ENCODE results near the gene IL17C. TPM values are rescaled to one million over a fixed set of nuclear protein-coding genes. Genes with fewer than 3 reads are reported as not detected.

The IL17C gene
- total and polyA plus RNA-seq, 10 of the 15 experiments (the other 5 are each of a cell fraction or from before 2014, with no cell fraction given), result not detected

DNA sequence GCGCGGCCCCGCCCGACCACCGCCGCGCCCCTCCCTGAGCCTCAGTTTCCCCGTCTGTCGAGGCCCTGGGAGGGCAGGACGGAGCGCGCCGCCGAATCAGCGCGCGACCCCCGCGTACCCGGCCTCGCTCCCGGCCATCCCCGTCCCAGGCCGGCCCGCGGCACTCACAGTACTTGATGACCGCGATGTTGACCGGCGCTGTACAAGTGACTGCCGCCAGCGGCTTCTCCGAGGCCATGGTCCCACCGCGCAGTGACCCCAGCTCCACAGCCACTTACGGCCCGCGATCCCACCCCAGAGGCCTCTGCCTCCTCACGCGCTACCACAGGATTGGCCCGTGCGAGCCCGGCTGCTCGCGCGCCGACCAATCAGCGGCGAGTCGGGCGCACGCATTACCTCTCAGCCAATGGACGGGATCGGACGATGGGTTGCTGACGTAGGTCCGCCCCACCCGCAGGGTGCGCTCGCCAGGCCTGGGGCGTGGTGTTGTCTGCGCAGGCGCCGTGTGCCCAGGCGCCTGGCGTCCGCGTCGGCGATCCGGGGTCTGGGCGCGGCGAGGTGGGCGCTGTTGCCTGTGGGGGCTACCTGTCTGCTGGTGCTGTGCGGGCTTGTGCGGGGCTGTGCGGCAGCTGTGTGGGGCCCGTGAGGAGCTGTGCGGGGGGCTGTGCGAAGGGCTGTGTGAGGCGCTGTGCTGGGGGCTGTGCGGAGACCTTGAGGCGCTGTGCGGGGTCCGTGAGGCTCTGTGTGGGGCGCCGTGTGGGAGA is 24.7 kb downstream of the IL17C start, which contains the start of gene MVD:
Gene MVD, minus strand, starts transcription at position 249 of the 764 bp plus-strand sequence. Its CDS starts 11 bp downstream, at position 238.
- Histone ChIP-seq H3K4me2 (ENCODE audit: control insufficient read depth, insufficient read depth) (peak within 1 kb of the TSS; percentile 61), H4K20me1 (ENCODE audit: control insufficient read depth, insufficient read depth) (no peaks in the 10 kb centered on the region), H3K27me3 (replicated peaks in 1 of 2; ENCODE audit: control insufficient read depth in 2 of 2, insufficient read depth in 2 of 2, low read length in 1 of 2) (no peaks in the 10 kb centered on the region), H3K9ac (ENCODE audit: control insufficient read depth, insufficient read depth, low read length) (peak within 1 kb of the TSS; percentile 75), H3K36me3 (ENCODE audit: control insufficient read depth in 2 of 2, insufficient read depth in 2 of 2, low read length in 1 of 2) (peaks cover 1 to 4% of the 10 kb centered on the region in 2 experiments; a peak in 3 of 4 replicates), H3K4me1 (ENCODE audit: control insufficient read depth, insufficient read depth, low read length) (peaks cover 6% of the 10 kb centered on the region; the same call in 1 of the 2 replicates), H3K9me3 (replicated peaks; ENCODE audit: control insufficient read depth, insufficient read depth, low read length) (no peaks in the 10 kb centered on the region), H3K79me2 (ENCODE audit: control insufficient read depth, insufficient read depth, low read length) (peaks cover 44% of the 10 kb centered on the region), H2AFZ (ENCODE audit: control insufficient read depth, low read depth, low read length) (peak within 1 kb of the TSS; percentile 80), H3K4me3 (peak within 1 kb of the TSS; percentile 98), H3K27ac (ENCODE audit: control insufficient read depth, insufficient read depth) (peak within 1 kb of the TSS; percentile 83)
- 2% methylated on average over 75 of the region's 88 CpGs for WGBS (ENCODE audit: insufficient coverage, insufficient replicate concordance, low lambda C conversion rate, missing lambda C conversion rate)
- RAD21 ChIA-PET (ENCODE audit: unreplicated experiment), result interaction anchor here (1.3 to 1.9 kb wide), 2 partner anchors 22 to 44 kb away, joined by 3 to 6 read pairs; no protein-coding TSS in a partner anchor
- intact Hi-C loops (cut with micrococcal nuclease; ENCODE audit: unreplicated experiment) (loop anchor here (1.0 kb wide), 2 partner anchors 12 to 18 kb away; partner anchors contain the start of gene CYBA), in situ Hi-C loops (cut with MboI) (no loop called here)
- POLR2A ChIA-PET, result interaction anchor here (0.6 to 2.4 kb wide), 10 partner anchors 10 to 211 kb away, joined by 3 to 6 read pairs (median 4); partner anchors contain the start of gene CYBA
- FAIRE-seq (peak; percentile 100), DNase-seq (ENCODE audit: low read depth, low spot score) (peak; percentile 96), ATAC-seq (peak; percentile 98)
- BruUV-seq (replicated peaks), result no TSS peak
- SMC1A ChIA-PET (ENCODE audit: uncharacterized antibody, unreplicated experiment), result interaction anchor here (1.5 kb wide), 1 partner anchor 19 kb away, joined by 5 read pairs; no protein-coding TSS in a partner anchor
- CTCF ChIA-PET, result interaction anchor here (0.7 to 1.9 kb wide), 8 partner anchors 11 to 126 kb away, joined by 3 to 6 read pairs (median 4); no protein-coding TSS in a partner anchor
- TF ChIP-seq HCFC1 (IDR thresholded peaks at IDR 0.05; ENCODE audit: low read length) (peak; percentile 39; the same call in 1 of the 2 replicates), FOXK2 (IDR thresholded peaks at IDR 0.05) (no peak), HDGF (IDR thresholded peaks at IDR 0.05) (peak; percentile 90), KLF5 (IDR thresholded peaks at IDR 0.05; ENCODE audit: partially characterized antibody) (peak; percentile 66), MYB (IDR thresholded peaks at IDR 0.05; ENCODE audit: borderline replicate concordance, low read depth, low read length) (no peak), ETV6 (conservative IDR thresholded peaks at IDR 0.05 in 1 of 2, IDR thresholded peaks at IDR 0.05 in 1 of 2; ENCODE audit: borderline replicate concordance in 1 of 2, low read depth in 1 of 2) (no peak), TCF3 (IDR thresholded peaks at IDR 0.05; ENCODE audit: borderline replicate concordance, insufficient read depth, low read depth, low read length) (peak; percentile 37; the same call in 1 of the 2 replicates), BHLHE40 (IDR thresholded peaks at IDR 0.05; ENCODE audit: borderline replicate concordance in 1 of 2, low read depth in 2 of 2, low read length in 1 of 2) (peak; percentile 85 to 96; a peak in 3 of 4 replicates), NRF1 (conservative IDR thresholded peaks at IDR 0.05; ENCODE audit: low read depth, low read length) (peak; percentile 50), ZNF274 (IDR thresholded peaks at IDR 0.05; ENCODE audit: insufficient read depth, insufficient read length) (no peak), TARDBP (IDR thresholded peaks at IDR 0.05; ENCODE audit: borderline replicate concordance) (no peak), MTA2 (IDR thresholded peaks at IDR 0.05; ENCODE audit: low read depth) (no peak), EP300 (IDR thresholded peaks at IDR 0.05; ENCODE audit: borderline replicate concordance in 1 of 2, control insufficient read depth in 1 of 2, low read depth in 2 of 2, low read length in 2 of 2) (no peak), CHD1 (IDR thresholded peaks at IDR 0.05; ENCODE audit: low read depth, low read length) (no peak)
- TF ChIP-seq, protein P1, sequence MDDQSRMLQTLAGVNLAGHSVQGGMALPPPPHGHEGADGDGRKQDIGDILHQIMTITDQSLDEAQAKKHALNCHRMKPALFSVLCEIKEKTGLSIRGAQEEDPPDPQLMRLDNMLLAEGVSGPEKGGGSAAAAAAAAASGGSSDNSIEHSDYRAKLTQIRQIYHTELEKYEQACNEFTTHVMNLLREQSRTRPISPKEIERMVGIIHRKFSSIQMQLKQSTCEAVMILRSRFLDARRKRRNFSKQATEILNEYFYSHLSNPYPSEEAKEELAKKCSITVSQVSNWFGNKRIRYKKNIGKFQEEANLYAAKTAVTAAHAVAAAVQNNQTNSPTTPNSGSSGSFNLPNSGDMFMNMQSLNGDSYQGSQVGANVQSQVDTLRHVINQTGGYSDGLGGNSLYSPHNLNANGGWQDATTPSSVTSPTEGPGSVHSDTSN (IDR thresholded peaks at IDR 0.05; ENCODE audit: insufficient replicate concordance, low read depth, low read length), result no peak
- TF ChIP-seq, protein P2, sequence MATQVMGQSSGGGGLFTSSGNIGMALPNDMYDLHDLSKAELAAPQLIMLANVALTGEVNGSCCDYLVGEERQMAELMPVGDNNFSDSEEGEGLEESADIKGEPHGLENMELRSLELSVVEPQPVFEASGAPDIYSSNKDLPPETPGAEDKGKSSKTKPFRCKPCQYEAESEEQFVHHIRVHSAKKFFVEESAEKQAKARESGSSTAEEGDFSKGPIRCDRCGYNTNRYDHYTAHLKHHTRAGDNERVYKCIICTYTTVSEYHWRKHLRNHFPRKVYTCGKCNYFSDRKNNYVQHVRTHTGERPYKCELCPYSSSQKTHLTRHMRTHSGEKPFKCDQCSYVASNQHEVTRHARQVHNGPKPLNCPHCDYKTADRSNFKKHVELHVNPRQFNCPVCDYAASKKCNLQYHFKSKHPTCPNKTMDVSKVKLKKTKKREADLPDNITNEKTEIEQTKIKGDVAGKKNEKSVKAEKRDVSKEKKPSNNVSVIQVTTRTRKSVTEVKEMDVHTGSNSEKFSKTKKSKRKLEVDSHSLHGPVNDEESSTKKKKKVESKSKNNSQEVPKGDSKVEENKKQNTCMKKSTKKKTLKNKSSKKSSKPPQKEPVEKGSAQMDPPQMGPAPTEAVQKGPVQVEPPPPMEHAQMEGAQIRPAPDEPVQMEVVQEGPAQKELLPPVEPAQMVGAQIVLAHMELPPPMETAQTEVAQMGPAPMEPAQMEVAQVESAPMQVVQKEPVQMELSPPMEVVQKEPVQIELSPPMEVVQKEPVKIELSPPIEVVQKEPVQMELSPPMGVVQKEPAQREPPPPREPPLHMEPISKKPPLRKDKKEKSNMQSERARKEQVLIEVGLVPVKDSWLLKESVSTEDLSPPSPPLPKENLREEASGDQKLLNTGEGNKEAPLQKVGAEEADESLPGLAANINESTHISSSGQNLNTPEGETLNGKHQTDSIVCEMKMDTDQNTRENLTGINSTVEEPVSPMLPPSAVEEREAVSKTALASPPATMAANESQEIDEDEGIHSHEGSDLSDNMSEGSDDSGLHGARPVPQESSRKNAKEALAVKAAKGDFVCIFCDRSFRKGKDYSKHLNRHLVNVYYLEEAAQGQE (IDR thresholded peaks at IDR 0.05; ENCODE audit: low read depth, low read length), result no peak
